ENCODE measurements around the gene APOBEC3A. TPM values are rescaled to one million over a fixed set of nuclear protein-coding genes. Genes with fewer than 3 reads are reported as not detected.

APOBEC3A gene
- total RNA-seq, 4 donors from 2014 or later = 0.67 TPM; not detected in 3

DNA sequence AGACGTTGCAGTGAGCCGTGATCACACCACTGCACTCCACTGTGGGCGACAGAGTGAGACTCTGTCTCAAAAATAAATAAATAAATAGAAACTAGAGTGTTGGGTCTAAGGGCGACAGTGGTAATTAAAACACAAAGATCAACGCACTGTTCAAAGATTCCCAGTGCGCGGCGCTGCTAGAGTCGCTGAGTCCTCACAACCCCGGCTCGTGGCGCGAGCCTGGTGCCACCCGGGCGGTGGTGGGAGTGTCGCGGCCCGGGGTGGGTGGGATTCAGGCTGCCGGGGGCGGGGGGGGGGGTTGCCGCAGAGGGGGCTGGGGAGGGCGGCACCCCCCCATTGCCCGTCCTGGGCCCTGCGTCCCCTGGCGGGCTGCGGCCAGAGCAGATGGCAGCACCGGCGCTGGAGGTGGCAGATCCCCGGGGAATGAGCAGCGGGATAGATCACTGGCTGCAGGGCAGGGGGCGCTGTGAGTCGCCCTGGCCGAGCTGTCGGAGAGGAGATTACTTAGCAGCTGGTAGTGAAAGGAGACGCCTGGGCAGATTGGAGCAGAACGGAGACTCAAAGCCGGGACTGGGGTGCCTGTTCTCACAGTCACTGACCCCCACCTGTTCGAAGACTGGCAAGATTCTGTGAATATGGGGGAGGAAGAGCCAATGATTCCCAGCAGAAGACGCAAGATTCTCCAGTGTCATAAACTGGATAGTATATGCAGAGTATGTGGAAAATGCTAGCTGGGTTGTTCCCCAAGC is 30.2 kb upstream of the APOBEC3A start:
- Histone ChIP-seq H3K9me3 (no peaks in the 10 kb centered on the region), H3K4me1 (peaks cover 27 to 46% of the 10 kb centered on the region in 2 donors), H3K27ac (peak overlapping the region; percentile 64 to 95 (median 85)), H3K36me3 (no peaks in the 10 kb centered on the region), H3K4me3 (replicated peaks in 1 of 3) (no peak overlapping the region), H3K27me3 (no peaks in the 10 kb centered on the region)
- TF ChIP-seq POLR2A (IDR thresholded peaks at IDR 0.05) = peak in 1 of 2 donors; percentile 37
- TF ChIP-seq, protein P1, sequence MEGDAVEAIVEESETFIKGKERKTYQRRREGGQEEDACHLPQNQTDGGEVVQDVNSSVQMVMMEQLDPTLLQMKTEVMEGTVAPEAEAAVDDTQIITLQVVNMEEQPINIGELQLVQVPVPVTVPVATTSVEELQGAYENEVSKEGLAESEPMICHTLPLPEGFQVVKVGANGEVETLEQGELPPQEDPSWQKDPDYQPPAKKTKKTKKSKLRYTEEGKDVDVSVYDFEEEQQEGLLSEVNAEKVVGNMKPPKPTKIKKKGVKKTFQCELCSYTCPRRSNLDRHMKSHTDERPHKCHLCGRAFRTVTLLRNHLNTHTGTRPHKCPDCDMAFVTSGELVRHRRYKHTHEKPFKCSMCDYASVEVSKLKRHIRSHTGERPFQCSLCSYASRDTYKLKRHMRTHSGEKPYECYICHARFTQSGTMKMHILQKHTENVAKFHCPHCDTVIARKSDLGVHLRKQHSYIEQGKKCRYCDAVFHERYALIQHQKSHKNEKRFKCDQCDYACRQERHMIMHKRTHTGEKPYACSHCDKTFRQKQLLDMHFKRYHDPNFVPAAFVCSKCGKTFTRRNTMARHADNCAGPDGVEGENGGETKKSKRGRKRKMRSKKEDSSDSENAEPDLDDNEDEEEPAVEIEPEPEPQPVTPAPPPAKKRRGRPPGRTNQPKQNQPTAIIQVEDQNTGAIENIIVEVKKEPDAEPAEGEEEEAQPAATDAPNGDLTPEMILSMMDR (IDR thresholded peaks at IDR 0.05) = peak in 5 of 6 experiments; percentile 26 to 73 (median 62)
- 17 to 20% methylated on average over 26 to 28 of the region's 39 CpGs for WGBS, 2 donors
- intact Hi-C loops (cut with DNase I) = loop anchor here (5.0 to 10.0 kb wide), 2 partner anchors 45 to 58 kb away; partner anchors contain the start of gene APOBEC3B
- DNase-seq = peak; percentile 80 to 88

DNA sequence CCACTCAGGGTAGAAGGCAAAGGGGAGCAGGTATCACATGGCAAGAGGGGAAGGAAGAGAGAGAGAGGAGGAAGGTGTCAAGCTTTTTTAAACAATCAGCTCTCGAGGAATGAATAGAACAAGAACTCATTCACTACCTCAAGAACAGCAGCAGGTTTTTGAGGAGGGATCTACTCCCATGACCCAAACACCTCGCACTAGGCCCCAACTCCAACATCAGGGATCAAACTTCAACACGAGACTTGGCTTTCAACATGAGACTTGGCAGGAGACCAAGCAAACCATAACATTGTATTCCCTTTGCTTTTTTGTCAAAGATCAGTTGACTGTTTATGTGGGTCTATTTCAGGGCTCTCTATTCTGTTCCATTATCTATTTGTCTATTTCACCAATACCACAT is 26.9 kb upstream of the APOBEC3A start:
- TF ChIP-seq POLR2A (IDR thresholded peaks at IDR 0.05) = no peak
- TF ChIP-seq, protein P1 (IDR thresholded peaks at IDR 0.05) = no peak
- 65 to 71% methylated on average over 3 of the region's 3 CpGs for WGBS, 2 donors
- H3K4me3 ChIP-seq (replicated peaks in 1 of 3) = no peak overlapping the region

DNA sequence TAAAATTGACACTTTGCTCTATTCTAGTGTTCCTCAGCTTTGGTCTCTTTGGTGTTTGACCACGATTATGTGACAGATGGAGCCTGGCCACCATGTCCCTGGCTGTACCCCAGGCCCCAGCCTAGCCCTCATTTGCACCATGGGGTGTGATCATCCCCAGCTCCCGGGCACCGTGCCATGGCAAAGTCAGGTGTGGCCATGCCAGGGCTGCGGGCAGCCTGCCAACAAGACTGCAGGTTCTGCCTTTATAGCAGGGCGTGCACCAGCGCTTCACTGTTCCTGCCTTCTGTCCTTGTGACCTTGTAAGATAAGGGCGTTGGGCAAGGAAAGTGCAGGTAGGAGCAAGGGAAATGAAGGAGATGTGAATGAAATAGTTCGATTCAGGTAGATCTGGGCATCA is 22.4 kb upstream of the APOBEC3A start:
- no peak for TF ChIP-seq POLR2A (IDR thresholded peaks at IDR 0.05)
- TF ChIP-seq, protein P1 (IDR thresholded peaks at IDR 0.05) = no peak
- Histone ChIP-seq H3K4me1 (peaks cover 6 to 11% of the 10 kb centered on the region in 2 donors), H3K27me3 (no peaks in the 10 kb centered on the region), H3K36me3 (no peaks in the 10 kb centered on the region), H3K27ac (peak overlapping the region; percentile 24 to 78 (median 62)), H3K9me3 (no peaks in the 10 kb centered on the region), H3K4me3 (replicated peaks in 1 of 3) (no peak overlapping the region)
- intact Hi-C loops (cut with DNase I) = no loop called here
- DNase-seq = peak; percentile 100
- 29 to 45% methylated on average over 8 of the region's 8 CpGs for WGBS, 2 donors

More for the DNA sequence above, 26.9 kb upstream of the APOBEC3A start:
- H3K27ac ChIP-seq = no peak overlapping the region
- intact Hi-C loops (cut with DNase I) = no loop called here
- H3K27me3 ChIP-seq = no peaks in the 10 kb centered on the region
- H3K9me3 ChIP-seq = no peaks in the 10 kb centered on the region
- H3K4me1 ChIP-seq = peaks cover 16 to 27% of the 10 kb centered on the region in 2 donors
- no peak for DNase-seq
- no peaks in the 10 kb centered on the region for H3K36me3 ChIP-seq

DNA sequence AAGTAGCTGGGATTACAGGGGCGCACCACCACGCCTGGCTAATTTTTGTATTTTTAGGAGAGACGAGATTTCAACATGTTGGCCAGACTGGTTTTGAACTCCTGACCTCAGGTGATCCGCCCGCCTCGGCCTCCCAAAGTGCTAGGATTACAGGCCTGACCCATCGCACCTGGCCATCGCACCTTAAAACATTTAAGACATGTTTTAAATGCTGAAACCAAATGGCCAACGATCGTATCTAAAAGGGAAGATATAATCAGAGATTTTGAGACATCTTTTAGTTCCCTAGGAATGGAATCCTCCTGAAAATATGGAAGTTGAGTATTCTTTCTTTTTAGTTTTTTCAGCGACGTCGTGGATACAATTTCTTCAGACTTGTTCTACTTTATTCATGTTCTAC is 21.8 kb upstream of the APOBEC3A start:
- TF ChIP-seq, protein P1 (IDR thresholded peaks at IDR 0.05) = no peak
- no peak for DNase-seq
- WGBS, 2 donors = 86 to 90% methylated on average over 13 of the region's 13 CpGs
- H3K4me1 ChIP-seq = peaks cover 6 to 11% of the 10 kb centered on the region in 2 donors
- H3K27me3 ChIP-seq = no peaks in the 10 kb centered on the region
- no peaks in the 10 kb centered on the region for H3K36me3 ChIP-seq
- no peak overlapping the region for H3K4me3 ChIP-seq (replicated peaks in 1 of 3)
- peak overlapping the region; percentile 24 to 78 (median 62) for H3K27ac ChIP-seq
- intact Hi-C loops (cut with DNase I) = no loop called here
- no peaks in the 10 kb centered on the region for H3K9me3 ChIP-seq

DNA sequence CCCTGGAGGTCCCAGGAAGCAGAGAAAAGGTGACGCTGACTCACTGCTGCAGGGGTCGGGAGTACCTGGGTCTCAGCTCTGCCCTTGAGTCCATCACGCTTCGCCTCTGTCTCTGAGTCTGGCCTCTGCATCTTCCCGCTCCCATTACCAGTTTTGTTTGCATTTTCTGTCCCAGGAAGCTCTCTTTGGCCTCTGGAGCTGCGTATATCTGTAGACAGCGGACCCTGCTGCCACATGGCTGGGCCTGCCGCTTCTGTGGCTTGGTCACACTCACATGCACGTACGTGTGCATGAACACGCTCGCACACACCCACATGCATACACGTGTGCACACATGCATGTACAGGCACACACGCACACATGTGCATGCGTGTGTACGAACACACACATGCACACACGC is 20.8 kb upstream of the APOBEC3A start:
- Histone ChIP-seq H3K36me3 (no peaks in the 10 kb centered on the region), H3K4me1 (peaks cover 6 to 11% of the 10 kb centered on the region in 2 donors), H3K27ac (no peak overlapping the region), H3K4me3 (replicated peaks in 1 of 3) (no peak overlapping the region), H3K27me3 (no peaks in the 10 kb centered on the region), H3K9me3 (no peaks in the 10 kb centered on the region)
- intact Hi-C loops (cut with DNase I) = no loop called here
- 85 to 93% methylated on average over 17 of the region's 17 CpGs for WGBS, 2 donors
- TF ChIP-seq, protein P1 (IDR thresholded peaks at IDR 0.05) = no peak
- DNase-seq = no peak

All from thyroid gland (tissue), 4 donors.